ENCODE measurements around the gene YIPF2. TPM values are rescaled to one million over a fixed set of nuclear protein-coding genes. Genes with fewer than 3 reads are reported as not detected.
"Not testable (repeated sequence)": the region's sequence is repeated elsewhere in the genome, so short reads cannot be mapped to it uniquely, and the experiment has no call there.

Gene YIPF2
- polyA plus RNA-seq, 3 donors = 32.7 to 38.3 (median 36.9) TPM

GRCh38 chr19:10943412-10943811, 15.0 kb upstream of the YIPF2 start:
- DNase-seq (ENCODE audit: low read depth in 3 of 3, low spot score in 2 of 3) = not testable (repeated sequence)

GRCh38 chr19:10941649-10942048, 13.2 kb upstream of the YIPF2 start:
- DNase-seq (ENCODE audit: low read depth in 3 of 3, low spot score in 2 of 3) = not testable (repeated sequence)

GRCh38 chr19:10936661-10937084, 8.2 kb upstream of the YIPF2 start:
- peak in 2 of 3 donors; percentile 77 to 78 for DNase-seq (ENCODE audit: low read depth in 3 of 3, low spot score in 2 of 3)

DNA sequence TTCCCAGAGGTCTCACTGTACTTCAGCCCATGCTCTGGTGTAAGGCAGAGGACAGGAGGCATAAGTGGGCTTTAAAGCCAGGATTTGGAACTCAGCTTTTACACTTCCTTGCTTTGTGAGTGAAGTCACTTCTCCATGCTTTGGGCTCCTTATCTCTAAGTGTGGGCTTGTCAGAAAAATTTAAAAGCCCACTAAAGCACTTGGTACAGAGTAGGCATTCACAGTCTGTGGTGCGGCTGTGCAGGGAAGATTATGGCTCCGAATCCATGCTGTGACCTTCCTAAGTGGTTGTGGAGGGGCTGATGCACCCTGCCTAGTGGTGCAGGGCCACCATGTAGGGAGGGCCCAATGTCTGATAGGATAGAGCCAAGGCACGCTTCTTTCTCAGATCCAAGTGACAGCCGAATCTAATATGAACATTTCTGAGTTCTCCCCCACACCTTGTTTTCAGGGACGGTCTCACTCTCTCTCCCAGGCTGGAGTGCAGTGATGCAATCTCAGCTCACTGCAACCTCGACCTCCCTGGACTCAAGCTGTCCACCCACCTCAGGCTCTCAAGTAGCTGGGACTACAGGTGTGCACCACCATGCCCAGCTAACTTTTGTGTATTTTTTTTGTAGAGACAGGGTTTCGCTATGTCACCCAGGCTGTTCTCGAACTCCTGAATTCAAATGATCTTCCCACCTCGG, 7.1 kb upstream of the YIPF2 start:
- no peak for DNase-seq (ENCODE audit: low read depth in 3 of 3, low spot score in 2 of 3)

GRCh38 chr19:10929402-10929794, 959 bp upstream of the YIPF2 start:
- no peak for DNase-seq (ENCODE audit: low read depth in 3 of 3, low spot score in 2 of 3)

DNA sequence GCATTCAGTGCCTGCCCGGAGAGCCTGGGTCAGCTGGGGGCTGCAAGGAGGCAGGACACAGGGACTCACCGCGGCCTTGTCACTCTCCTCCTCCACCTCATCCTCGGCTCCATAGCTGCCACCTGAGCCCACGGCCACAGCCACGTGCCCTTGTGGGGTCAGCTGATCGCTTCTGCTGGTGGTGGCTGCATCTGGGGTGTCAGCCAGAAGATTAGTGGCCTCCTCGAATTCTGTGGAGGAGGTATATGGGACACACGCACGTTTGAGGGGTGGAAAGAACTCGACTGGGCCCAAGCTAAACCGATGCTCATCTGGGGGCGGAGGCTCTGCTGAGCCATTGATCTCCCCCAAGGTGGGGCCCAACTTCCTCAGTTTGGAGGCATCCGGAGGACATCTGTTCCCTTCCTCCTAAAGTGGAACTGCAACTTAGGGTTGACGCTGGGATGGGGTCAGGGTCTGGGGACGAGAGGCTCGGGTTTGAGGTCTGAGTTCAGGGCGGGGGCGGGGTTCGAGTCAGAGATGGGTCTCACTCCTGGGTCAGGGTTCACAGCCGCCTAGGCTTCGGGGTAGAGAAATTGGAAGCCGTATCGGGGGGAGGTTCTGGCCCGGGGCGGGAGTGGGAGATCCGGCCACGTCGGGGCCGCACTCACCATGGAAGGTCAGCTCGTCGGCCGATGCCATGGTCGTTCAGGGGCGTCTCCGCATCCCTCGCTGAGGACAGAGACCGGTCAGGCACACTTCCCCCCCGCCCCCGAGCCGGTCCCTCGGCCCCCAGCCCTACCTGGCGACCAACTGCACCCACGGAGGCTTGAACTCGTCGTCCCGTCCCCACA, 493 bp downstream of the YIPF2 start:
- DNase-seq (ENCODE audit: low read depth in 3 of 3, low spot score in 2 of 3) = no peak

- DNase-seq (ENCODE audit: low read depth in 3 of 3, low spot score in 2 of 3) = no peak
These were observed 3.8 kb downstream of the YIPF2 start for GRCh38 chr19:10924597-10924996.

GRCh38 chr19:10923260-10924112, 5.0 kb downstream of the YIPF2 start:
- DNase-seq (ENCODE audit: low read depth in 3 of 3, low spot score in 2 of 3) = no peak

GRCh38 chr19:10922638-10923014, 5.8 kb downstream of the YIPF2 start:
- DNase-seq (ENCODE audit: low read depth in 3 of 3, low spot score in 2 of 3) = no peak

DNA sequence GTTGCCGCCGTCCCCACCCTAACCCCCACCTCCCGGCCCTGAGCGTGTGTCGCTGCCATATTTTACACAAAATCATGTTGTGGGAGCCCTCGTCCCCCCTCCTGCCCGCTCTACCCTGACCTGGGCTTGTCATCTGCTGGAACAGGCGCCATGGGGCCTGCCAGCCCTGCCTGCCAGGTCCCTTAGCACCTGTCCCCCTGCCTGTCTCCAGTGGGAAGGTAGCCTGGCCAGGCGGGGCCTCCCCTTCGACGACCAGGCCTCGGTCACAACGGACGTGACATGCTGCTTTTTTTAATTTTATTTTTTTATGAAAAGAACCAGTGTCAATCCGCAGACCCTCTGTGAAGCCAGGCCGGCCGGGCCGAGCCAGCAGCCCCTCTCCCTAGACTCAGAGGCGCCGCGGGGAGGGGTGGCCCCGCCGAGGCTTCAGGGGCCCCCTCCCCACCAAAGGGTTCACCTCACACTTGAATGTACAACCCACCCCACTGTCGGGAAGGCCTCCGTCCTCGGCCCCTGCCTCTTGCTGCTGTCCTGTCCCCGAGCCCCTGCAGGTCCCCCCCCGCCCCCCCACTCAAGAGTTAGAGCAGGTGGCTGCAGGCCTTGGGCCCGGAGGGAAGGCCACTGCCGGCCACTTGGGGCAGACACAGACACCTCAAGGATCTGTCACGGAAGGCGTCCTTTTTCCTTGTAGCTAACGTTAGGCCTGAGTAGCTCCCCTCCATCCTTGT, 6.4 kb downstream of the YIPF2 start:
- no peak for DNase-seq (ENCODE audit: low read depth in 3 of 3, low spot score in 2 of 3)

GRCh38 chr19:10921199-10921909, 7.1 kb downstream of the YIPF2 start:
- DNase-seq (ENCODE audit: low read depth in 3 of 3, low spot score in 2 of 3) = no peak

GRCh38 chr19:10920781-10921180, 7.7 kb downstream of the YIPF2 start:
- no peak for DNase-seq (ENCODE audit: low read depth in 3 of 3, low spot score in 2 of 3)

- DNase-seq (ENCODE audit: low read depth in 3 of 3, low spot score in 2 of 3) = no peak
These were observed 8.2 kb downstream of the YIPF2 start for GRCh38 chr19:10920288-10920655.

GRCh38 chr19:10919352-10920287, 8.8 kb downstream of the YIPF2 start:
- no peak for DNase-seq (ENCODE audit: low read depth in 3 of 3, low spot score in 2 of 3)

DNA sequence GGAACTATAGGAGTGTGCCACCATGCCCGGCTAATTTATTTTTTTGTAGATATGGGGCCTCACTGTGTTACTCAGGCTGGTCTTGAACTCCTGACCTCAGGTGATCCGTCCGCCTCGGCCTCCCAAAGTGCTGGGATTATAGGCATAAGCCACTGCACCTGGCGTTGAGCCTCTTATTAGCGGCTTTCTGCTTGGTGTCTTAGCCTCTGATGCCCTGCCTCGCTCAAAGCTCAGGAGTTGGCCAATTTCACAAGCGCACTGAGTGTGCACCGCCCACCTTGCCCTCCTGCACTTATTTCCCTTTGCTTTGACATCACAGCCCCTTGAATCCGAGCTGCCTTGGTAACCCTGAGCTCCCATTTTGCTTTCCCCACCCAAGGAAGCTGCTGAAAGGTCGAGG, 10.1 kb downstream of the YIPF2 start:
- no peak for DNase-seq (ENCODE audit: low read depth in 3 of 3, low spot score in 2 of 3)

GRCh38 chr19:10916602-10917001, 11.8 kb downstream of the YIPF2 start:
- DNase-seq (ENCODE audit: low read depth in 3 of 3, low spot score in 2 of 3) = no peak

DNA sequence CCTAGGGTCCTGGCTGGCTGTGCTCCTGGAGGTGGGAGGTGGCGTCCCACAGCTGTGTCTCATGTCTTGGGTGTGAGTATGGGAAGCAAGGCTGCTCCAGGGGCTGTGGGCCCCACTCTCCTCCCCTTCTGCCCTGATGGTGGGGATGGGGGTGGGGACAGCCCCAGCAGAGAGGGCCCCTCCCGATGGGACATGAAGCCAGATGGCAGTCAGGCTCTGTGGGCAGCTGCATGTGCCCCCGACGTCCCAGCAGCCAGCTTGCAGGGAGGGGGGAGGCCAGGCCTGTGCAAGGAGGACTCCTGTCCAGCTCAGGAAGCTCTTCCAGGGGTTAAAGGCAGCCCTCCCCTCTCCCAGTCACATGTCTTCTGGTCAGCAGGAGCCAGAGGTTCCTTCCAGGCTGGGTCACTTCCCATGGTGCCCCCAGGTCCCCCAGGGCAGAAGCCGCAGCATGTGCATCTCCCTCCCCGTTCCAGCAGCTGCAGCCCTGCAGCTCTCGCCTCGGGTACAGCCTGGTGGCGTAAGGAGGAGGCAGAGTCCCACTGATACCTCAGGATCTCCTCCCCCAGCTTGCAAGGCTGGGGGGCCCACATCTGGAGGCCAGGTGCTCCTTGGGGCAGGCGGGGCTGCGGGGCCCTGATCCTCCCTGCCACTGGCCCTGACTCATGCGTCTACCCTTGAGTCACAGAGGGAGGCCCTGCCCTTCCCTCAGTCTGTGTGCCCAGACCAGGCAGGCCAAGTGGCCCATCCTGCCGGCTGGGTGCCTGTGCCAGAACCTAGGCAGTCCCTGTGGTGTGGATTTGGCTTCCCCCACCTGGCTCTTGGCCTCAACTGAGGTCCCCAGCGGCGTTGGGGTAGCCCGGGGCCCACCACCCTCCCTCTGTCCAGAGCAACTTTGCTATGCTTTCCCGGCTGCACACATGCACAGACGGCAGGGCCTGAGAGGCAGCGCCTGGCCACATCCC, 13.0 kb downstream of the YIPF2 start:
- DNase-seq (ENCODE audit: low read depth in 3 of 3, low spot score in 2 of 3) = no peak
